ENCODE results near the gene RAB6A. TPM values are rescaled to one million over a fixed set of nuclear protein-coding genes. Genes with fewer than 3 reads are reported as not detected.

Gene RAB6A
- total RNA-seq, 6 donors from 2014 or later: 63.9 to 161 (median 136) TPM

DNA sequence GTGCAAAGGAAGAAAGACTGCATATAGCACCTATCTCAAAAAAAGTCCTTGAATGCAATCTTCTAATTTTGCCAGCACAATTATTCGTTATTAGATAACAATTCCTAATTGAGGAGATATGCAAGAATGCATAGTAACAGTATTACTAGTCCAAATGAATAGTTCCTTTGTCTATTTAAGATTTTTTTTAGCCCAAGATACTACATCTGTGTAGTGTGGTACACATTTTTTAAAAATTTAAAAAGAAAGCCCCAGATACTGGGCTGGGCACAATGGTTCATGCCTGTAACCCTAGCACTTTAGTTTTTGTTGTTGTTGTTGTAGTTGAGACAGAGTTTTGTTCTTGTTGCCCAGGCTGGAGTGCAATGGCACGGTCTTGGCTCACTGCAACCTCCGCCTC is 43.7 kb downstream of the RAB6A start:
- H3K36me3 ChIP-seq: peaks cover 0 to 60% (median 16%) of the 10 kb centered on the region in 4 donors
- TF ChIP-seq POLR2A (IDR thresholded peaks at IDR 0.05) (no peak), POLR2AphosphoS5 (IDR thresholded peaks at IDR 0.05) (no peak), EP300 (IDR thresholded peaks at IDR 0.05) (no peak)
- TF ChIP-seq, protein P1, sequence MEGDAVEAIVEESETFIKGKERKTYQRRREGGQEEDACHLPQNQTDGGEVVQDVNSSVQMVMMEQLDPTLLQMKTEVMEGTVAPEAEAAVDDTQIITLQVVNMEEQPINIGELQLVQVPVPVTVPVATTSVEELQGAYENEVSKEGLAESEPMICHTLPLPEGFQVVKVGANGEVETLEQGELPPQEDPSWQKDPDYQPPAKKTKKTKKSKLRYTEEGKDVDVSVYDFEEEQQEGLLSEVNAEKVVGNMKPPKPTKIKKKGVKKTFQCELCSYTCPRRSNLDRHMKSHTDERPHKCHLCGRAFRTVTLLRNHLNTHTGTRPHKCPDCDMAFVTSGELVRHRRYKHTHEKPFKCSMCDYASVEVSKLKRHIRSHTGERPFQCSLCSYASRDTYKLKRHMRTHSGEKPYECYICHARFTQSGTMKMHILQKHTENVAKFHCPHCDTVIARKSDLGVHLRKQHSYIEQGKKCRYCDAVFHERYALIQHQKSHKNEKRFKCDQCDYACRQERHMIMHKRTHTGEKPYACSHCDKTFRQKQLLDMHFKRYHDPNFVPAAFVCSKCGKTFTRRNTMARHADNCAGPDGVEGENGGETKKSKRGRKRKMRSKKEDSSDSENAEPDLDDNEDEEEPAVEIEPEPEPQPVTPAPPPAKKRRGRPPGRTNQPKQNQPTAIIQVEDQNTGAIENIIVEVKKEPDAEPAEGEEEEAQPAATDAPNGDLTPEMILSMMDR (IDR thresholded peaks at IDR 0.05): no peak
- DNase-seq (no peak), ATAC-seq (ENCODE audit: low FRiP score in 2 of 2) (no peak)
- peaks cover 6 to 15% (median 11%) of the 10 kb centered on the region in 4 donors for H3K4me1 ChIP-seq
- no peak overlapping the region for H3K4me3 ChIP-seq
- WGBS, 2 donors: 78 to 91% methylated on average over 3 of the region's 3 CpGs
- H3K27ac ChIP-seq: peak overlapping the region in 1 of 4 donors; percentile 48
- no peaks in the 10 kb centered on the region for H3K27me3 ChIP-seq
- H3K9me3 ChIP-seq: no peaks in the 10 kb centered on the region

DNA sequence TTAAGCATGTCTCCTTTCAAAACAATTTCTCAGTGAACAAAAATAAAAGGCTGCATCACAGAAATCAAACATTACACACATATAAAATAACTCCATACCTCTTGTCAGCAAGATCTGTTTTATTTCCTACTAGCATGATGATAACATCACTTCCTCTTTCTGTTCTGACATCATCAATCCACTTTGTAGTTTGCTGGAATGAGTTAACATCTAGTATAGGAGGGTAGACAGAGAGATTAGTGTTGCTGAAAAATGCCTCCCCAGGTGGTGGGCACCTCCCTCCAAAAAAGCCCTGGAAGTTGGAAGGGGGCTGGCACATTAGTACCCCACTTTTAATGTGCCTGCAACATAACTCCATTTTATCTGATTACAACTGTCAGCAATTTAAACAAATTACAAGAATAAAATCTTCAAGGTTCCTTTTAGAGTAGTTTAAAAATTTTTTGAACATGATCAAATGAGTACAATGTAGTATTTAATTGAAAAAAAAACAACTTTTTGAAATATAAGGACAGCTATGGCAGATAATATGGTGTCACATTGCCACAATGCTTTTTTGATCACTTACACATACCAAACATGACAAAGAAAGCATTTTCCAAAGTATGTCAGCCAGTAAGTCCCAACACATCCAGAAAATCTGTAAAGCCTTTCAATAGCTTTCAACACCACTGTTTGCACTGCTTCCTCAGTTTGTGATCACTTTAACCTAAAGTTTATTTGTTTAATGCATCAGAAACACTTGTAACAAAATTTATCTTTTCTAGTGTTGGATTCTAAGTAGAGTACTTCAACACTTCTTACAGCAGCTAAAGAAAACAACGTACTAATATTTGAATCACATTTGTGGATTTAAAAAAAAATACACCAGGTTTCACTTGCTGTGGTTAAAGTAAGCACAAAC is 44.5 kb downstream of the RAB6A start:
- Histone ChIP-seq H3K4me1 (peaks cover 6 to 15% (median 11%) of the 10 kb centered on the region in 4 donors), H3K9me3 (no peaks in the 10 kb centered on the region), H3K27ac (peak overlapping the region in 2 of 4 donors; percentile 16 to 48), H3K27me3 (no peaks in the 10 kb centered on the region), H3K4me3 (no peak overlapping the region), H3K36me3 (peaks cover 0 to 63% (median 16%) of the 10 kb centered on the region in 4 donors)
- no peak for TF ChIP-seq EP300 (IDR thresholded peaks at IDR 0.05)
- TF ChIP-seq, protein P1 (IDR thresholded peaks at IDR 0.05): no peak
- no peak for TF ChIP-seq POLR2AphosphoS5 (IDR thresholded peaks at IDR 0.05)
- no peak for TF ChIP-seq POLR2A (IDR thresholded peaks at IDR 0.05)
- ATAC-seq (ENCODE audit: low FRiP score in 2 of 2) (no peak), DNase-seq (no peak)
- WGBS, 2 donors: 46 to 56% methylated on average over 1 of the region's 1 CpG

DNA sequence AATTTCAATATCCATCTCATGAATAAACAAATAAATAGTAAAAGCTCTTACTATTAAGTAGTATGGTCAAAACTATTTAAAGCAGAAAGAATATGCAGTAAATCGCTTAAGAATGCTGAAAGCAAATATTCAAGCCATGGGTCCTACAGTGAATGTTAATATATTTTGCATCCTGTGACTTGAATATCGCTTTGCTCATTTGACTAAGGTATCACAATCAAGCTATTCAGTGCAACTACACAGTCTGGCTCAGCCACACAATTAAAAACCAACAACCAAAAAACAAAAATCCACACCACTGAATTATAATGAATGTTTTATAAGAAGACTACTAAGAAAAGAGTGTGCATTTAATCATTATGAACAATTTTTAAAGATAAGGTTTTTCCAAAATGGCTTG is 45.3 kb downstream of the RAB6A start:
- DNase-seq (no peak), ATAC-seq (ENCODE audit: low FRiP score in 2 of 2) (no peak)
- WGBS, 2 donors: 92 to 94% methylated on average over 2 of the region's 2 CpGs
- peaks cover 6 to 15% (median 11%) of the 10 kb centered on the region in 4 donors for H3K4me1 ChIP-seq
- no peaks in the 10 kb centered on the region for H3K27me3 ChIP-seq
- H3K9me3 ChIP-seq: no peaks in the 10 kb centered on the region
- H3K36me3 ChIP-seq: peaks cover 0 to 72% (median 16%) of the 10 kb centered on the region in 4 donors
- H3K27ac ChIP-seq: peak overlapping the region in 2 of 4 donors; percentile 2 to 16
- TF ChIP-seq EP300 (IDR thresholded peaks at IDR 0.05) (no peak), POLR2AphosphoS5 (IDR thresholded peaks at IDR 0.05) (no peak), POLR2A (IDR thresholded peaks at IDR 0.05) (no peak)
- TF ChIP-seq, protein P1 (IDR thresholded peaks at IDR 0.05): no peak
- H3K4me3 ChIP-seq: no peak overlapping the region

DNA sequence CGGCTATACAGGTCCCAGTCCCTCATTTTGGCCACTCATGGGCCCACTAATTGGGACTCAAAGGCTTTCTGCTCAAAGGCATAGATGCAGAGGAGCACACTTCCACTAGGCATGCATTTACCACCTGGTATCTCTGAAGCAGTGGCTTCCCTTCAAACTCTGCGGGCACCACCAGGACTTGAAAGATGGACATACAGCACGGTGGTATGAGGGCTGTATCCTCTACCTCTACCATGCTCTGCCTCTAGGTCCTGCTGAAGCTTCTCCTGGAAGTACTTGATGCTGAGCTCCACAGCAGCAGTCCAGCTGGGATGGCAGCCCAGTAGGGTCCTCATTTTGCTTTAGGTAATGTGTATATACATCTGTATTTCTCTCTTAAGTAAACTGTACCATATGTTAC is 49.9 kb downstream of the RAB6A start:
- H3K9me3 ChIP-seq: no peaks in the 10 kb centered on the region
- H3K36me3 ChIP-seq: peaks cover 0 to 68% (median 18%) of the 10 kb centered on the region in 4 donors
- 80 to 98% methylated on average over 3 of the region's 3 CpGs for WGBS, 2 donors
- DNase-seq (no peak), ATAC-seq (ENCODE audit: low FRiP score in 2 of 2) (no peak)
- TF ChIP-seq POLR2AphosphoS5 (IDR thresholded peaks at IDR 0.05) (no peak), POLR2A (IDR thresholded peaks at IDR 0.05) (no peak), EP300 (IDR thresholded peaks at IDR 0.05) (no peak)
- TF ChIP-seq, protein P1 (IDR thresholded peaks at IDR 0.05): no peak
- H3K27ac ChIP-seq: no peak overlapping the region
- H3K27me3 ChIP-seq: no peaks in the 10 kb centered on the region
- peaks cover 0 to 5% (median 3%) of the 10 kb centered on the region in 4 donors for H3K4me1 ChIP-seq
- no peak overlapping the region for H3K4me3 ChIP-seq
